Lower leg skin (tissue), 3 donors: ENCODE results near the gene DOCK3.
"Not testable (repeated sequence)": the region's sequence is repeated elsewhere in the genome, so short reads cannot be mapped to it uniquely, and the experiment has no call there.

Experiments
- CTCF ChIP-seq, 3 donors: fragments of 450-650 bp; IDR thresholded peaks; one replicate each; pipeline ENCODE4 v1.5.1; 2016; ENCODE audit warnings: antibody characterized with exemption in 3 of 3, mild to moderate bottlenecking in 3 of 3, moderate library complexity in 2 of 3
- POLR2A ChIP-seq, 2 donors: fragments of 450-650 bp; IDR thresholded peaks; one replicate each; pipeline ENCODE4 v1.6.1; 2016 to 2017; ENCODE audit warnings: antibody characterized with exemption in 2 of 2, mild to moderate bottlenecking in 1 of 2, moderate library complexity in 1 of 2

DNA sequence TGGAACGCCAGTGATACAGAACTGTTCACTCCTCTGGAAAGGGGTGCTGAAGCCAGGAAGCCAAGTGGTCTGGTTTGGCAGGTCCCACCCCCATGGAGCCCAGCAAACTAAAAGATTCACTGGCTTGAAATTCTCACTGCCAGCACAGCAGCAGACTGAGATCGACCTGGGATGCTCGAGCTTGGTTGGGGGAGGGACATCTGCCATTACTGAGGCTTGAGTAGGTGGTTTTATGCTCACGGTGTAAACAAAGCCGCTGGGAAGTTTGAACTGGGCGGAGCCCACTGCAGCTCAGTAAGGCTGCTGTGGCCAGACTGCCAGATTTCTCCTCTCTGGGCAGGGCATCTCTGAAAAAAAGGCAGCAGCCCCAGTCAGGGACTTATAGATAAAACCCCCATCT is 417.4 kb downstream of the DOCK3 start:
- TF ChIP-seq POLR2A, CTCF (IDR thresholded peaks at IDR 0.05): not testable (repeated sequence)
